ENCODE data around the gene PELI1.
A peak's percentile ranks its signal among the peaks of the same experiment; 100 is the strongest.
"Not testable (repeated sequence)": the region's sequence is repeated elsewhere in the genome, so short reads cannot be mapped to it uniquely, and the experiment has no call there.

PELI1 gene

DNA sequence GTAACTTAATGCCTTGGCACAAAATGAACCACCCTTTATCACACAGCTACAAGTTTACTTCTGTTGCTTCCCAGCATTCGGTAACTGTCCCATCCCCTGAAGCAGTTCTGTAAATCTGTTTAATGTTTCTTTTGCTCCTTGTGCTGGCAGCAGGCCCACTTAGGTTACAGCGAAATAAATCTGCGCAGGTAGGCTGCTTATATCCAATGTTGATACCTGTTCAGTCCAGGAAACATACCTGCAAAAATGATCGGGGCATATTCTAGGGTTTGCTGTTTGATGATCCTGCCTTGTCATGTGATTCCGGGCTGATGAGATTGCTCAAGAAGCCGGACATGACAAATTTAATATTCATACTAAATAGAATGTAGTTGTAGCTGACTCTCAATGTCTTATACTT lies 23.3 kb downstream of the PELI1 start:
- no peak for DNase-seq

DNA sequence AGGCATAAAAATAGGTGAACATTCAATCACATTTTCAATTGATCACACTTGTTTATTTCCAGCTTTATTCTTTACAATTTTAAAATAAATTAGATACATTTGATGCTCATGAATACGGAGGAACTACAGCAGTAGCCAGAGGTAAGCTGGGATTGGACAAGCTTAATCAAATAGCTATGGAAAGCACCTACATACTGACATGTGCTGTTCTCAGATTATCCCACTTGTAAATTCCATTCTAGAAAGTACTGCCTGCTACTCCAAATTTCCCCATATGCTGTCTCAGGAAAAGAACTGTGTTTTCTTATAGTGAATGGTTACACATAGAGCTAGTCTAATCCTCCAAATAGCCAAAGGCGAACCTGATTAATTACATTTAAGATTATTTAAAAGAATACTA lies 24.2 kb downstream of the PELI1 start:
- DNase-seq: no peak

DNA sequence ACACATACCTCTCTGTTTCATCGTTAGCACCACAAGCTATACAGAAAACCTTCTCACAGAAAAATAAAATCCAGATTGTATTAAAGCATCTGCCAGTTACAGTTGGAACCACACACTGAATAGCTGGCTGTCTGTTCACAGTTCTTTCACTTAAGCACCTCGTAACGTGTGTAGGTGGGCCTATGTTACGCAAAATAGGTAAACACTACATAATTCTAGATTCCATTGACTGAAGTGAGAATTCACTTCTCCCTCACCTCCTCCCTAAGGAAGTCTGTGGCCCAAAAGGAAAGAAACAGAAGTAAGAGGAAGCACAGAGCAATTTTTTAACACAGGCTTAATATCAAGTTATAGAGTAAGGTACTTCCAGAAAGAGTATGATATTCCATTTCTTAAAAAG lies 24.9 kb downstream of the PELI1 start:
- DNase-seq: no peak

DNA sequence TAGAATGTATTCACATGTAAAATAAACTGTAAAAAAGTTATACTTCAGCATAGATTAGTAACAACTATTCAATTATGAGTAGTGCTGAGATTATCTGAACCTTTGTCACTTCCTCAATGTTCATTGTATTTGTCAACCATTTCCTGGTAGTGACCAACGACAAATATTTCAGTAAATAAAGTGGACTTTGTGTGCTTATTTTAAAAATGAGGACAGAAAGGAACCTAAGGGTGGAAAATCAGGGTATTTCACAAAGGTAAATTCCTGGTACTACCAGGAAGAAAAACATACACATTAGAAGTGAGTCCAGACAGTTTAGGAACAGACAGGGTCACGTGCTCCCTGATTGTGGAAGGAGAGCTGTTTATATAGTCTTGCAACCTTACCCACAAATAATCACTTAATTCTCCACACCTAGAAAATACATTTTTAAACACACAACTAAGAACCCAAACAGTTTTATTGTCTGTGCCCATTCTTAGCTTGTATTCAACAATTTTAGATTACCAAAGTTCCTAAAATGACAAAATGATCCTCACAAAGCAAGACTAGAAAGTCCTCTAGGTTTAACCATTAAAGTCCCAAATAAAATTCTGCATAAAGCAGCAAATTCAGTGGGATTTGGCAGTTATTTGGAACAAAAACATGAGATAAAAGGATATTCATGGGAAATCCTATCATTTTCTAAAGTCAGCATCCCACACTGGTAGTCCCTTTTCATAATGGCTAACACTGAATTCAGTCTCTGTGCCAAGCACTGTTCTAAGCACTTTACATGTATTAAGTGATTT lies 28.2 kb downstream of the PELI1 start:
- DNase-seq: no peak

DNA sequence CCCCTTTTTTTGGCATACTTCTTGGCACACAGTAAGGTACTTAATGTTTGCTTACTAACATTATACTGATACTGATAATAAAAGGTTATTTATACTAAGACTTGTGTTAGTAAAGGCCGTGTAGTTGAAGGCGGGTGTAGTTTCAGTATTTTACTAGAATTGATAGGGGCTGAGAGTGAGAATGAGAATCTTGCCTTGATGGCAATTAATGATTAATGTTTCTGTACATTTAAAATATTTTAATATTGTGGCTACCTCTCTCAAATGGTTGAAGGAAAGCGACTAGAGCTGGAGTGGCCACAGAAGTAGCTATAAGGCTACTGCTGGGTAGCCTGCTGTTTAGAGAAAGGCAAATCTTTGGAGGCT lies 29.3 kb downstream of the PELI1 start:
- no peak for DNase-seq

DNA sequence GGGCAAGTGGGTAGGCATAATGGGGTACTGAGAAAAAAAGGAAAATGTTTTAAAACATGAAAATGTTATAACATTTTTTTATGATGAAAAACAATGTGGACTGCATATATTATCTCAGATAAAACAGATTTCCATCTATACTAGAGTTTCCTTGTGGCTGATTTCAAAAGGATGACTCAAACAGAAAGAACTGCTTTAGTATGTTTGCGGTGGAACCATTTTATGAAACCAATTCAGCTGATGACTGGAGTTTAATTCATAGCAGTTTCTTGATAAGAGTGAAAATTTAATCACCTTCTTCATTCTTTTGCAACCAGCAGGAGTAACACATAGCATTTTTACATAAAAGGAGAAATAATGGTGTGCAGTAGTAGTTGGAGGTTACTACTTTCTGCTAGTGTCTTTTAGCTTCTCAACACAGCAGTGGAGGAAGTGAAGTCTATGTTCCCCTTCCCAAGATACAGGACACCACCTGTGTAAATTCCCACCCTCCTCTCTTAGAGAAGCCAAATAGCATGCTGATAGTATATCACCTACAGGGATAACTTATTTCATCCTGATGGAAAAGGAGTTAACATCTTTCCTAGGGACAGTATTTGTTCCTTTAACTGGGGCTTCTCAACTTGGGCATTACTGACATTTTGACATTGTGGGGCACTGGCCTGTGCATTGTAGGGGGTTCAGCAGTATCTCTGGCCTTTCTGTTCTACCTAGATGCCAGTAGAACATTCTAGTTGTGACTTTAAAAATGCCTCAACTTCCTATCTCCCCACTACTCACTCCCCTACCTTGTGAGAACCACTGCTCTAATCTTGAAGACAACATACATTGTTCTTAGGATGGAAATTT lies 29.9 kb downstream of the PELI1 start:
- no peak for DNase-seq

DNA sequence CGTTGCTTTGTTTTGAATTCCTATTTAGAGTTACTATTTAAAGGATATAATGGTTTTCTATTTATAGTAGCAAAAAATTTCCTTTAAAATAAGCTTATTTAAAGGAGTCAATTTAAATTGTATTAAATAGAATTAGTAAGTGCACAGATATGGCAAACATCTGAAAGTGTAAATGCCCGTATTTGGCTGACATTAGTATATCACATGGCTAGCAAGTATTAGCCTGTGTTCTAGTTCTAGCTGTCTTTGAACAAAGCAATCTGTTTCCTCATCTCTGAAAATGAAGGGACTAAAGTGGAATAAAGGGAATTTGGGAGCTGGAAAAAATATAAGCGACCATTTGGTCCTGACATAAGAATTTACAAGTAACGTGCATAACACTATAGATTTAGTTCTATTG lies 32.2 kb downstream of the PELI1 start:
- no peak for DNase-seq

DNA sequence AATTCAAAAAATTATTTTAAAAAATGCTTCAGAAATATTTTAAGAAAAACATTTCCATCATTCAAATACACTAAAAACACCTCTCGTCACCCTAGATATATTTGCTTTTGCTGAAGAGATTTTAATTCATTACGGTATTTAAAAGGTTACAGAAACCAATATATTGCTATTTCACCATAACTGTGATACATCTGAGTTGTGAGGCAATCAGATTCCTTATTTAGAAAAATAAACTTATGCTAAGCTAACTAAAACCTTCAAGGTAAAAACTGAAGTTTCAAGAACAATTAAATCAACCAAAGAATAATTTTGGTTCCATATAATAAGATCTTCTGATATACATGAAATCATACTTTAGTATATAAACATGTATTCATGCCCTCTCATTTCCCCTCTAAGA lies 32.8 kb downstream of the PELI1 start:
- no peak for DNase-seq

DNA sequence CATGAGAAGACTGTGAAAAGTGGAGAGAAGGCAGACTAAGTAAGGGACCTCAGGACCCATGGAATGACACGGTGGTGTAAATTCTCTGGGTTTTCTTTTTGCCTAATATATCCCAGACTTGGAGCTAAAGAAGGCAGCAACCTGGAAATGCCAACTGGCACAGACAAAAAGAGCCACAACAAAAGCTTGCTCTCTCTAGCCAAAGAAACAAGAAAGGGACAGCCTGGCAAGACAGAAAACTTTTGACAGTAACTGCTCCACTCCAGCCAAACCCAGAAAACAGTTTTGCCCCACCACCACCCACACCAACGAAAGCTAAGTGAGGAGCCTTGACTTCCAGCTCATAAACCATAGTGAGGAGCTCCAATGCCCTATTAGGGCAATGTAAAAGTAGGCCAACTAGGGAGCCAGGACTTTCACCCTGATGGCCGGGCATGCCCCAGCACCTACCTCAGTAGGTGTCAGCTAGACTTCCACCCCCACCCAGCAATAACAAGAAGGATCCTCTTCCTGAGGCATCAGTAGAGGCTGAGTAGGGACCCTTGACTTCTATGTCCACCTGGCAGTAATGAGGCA lies 35.5 kb downstream of the PELI1 start:
- no peak for DNase-seq

DNA sequence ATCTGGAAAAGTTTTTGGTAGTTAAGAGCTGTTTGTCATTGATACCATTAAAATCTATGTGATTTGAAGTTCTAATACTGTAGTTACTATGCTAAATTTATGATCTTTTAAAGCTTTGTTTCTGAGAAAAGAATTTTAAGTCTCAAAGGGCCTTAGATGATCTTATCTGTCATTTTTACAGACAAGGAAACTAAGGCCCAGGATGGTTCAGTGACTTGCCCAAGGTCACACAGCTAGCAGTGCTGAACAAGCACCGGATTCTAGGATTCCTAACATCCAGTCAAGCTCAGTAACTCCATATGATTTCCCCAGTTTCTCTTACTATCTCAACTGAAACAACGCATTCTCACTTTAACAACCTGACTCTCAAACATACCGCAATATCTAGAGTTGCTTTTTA lies 37.7 kb downstream of the PELI1 start:
- DNase-seq: no peak

DNA sequence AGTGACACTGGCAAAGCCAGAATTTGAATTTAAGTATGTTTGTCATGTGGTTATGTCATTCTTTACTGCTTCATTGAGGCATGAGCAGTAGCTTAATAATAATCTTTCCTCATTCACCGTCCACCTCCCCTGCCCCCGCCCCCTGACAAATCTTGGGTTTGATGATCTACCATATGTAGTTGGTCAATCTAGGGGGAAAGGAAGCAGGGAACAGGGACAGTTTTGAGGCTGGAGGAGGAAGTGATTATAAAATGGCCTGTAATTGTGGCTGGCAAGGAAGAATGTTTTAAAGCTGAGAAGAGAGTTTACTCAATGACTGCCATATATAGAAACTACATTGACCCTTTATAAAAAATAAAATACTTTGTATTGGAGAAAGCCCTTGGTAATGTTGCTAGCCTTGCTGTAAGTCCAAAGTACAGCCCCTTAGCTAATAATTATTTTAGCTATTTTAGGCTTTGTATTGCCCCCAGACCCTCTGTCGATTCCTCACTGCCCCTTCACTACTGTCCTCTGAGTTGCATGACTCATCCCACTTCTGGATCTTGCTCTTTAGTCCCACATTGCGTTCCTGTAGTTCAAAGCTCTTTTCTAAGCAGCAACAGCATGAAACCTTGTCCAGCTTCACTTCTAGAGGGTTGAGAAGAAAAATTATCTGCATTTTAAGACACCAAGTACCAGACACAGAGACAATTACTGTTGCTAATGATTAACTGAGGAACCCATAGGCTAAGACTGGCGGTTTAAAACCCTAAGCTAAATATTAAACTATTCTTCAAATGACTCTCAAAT lies 38.4 kb downstream of the PELI1 start:
- DNase-seq: no peak

DNA sequence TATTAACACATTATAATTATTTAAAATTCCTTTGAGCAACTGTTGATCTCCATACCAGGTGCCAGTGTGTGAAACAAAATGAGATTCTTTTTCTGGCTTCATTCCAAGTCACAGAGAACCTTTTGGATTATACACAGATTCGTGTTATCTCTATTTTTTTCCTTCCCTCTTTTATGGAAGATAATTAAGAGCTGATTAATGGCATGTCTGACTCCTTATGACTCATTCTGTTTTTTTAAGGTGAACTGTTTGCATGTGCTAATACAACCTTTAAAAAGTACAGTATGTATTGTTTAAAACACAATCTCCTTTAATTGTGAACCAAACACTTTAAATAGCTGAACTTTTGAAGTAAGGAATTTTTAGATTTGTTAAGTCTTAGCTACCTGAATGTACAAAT lies 39.3 kb downstream of the PELI1 start:
- DNase-seq: peak; percentile 54

DNA sequence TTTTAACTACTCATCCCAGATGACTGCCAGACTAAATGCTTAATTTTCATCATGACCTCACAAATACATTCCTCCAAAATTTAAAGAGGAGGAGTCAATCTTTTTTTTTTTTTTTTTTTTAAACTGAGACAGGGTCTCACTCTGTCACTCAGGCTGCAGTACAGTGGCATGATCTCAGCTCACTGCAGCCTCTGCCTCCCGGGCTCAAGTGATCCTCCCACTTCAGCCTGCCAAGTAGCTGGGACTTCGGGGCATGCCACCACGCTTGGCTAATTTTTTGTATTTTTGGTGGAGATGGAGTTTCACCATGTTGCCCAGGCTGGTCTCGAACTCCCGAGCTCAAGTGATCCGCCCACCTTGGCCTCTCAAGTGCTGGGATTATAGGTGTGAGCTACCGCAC lies 41.5 kb downstream of the PELI1 start:
- DNase-seq: not testable (repeated sequence)

DNA sequence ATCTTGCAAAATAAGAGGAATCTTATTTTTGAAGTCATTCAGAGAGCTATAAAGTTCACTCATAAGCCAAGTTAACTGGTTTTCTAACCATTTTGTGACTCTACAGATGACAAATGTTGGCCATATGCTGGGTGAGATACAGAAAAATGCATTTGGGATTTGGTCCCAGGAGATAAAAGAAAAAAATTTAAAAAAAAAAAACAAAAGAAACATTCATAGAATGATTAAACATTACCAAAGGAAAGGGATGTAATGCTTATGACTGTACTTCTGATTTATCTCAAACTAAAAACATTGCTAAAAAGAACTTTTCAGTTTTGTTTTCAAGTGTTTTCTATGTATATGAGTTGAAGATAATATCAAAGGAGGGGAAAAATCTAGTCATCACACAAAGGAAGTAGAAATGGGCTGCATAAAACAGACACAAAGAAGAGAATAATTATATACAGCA lies 43.1 kb downstream of the PELI1 start:
- DNase-seq: no peak

DNA sequence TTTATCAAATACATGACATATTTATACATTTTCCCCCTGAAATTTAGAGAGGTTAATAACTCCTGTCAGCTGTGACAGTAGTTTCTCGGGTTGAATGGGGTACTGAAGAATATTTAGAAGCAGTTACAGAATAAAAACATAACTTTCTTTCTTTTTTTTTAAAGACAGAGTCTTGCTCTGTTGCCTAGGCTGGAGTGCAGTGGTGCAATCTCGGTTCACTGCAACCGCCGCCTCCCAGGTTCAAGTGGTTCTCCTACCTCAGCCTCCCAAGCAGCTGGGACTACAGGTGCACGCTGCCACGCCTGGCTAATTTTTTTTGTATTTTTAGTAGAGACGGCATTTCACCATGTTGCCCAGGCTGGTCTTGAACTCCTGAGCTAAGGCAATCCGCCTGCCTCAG lies 43.6 kb downstream of the PELI1 start:
- DNase-seq: not testable (repeated sequence)

DNA sequence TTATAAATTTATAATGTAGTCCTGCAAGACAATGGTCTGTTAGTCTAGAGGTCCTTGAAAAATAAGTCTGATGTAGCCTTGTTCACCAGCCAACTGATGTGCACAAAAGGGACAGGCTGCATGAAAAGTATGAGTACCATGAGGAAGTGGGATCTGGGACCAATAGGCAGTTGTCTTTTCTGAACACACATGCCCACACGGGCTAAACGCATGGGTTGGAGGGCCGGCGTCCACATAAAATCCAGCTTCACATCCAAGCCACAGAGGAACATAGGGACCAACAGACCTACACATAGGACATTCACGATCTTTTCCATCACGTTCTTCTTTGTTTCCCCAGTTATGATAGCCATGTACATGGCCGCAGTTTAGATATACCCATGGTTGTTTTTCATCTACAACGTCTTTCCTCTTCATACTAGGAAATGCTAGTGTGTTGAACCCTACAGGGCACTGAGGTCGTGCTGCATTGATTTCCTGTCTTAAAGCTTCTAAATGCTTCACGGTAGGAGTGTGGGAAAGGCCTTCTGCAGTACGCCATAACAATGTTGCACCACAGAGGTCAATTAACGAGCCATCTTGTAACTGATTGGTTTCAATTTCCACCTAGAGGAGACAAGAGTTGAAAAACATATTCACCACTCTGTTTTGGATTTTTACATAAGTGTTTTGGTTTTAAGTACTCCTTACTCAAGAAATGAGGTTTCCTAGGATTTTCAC lies 49.4 kb downstream of the PELI1 start:
- DNase-seq: no peak

DNA sequence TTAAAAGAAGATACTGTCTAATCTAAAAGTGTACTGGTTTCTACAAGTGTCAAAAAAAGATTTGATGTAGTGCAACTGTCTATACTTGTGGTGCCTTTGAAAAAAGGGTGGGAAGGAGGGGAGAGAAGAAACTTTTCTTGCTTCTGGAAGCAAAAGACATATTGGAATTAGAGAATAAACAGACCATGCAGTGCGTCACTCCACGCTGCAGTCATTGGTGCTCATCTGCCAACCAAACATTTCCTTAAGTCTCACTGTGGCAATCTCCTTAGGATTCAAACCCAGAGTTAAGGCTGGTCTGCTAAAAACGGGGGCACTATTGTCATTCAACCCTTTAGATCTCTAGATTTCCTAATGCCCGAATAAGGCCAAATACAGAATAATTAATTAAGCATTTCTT lies 50.9 kb downstream of the PELI1 start:
- no peak for DNase-seq

DNA sequence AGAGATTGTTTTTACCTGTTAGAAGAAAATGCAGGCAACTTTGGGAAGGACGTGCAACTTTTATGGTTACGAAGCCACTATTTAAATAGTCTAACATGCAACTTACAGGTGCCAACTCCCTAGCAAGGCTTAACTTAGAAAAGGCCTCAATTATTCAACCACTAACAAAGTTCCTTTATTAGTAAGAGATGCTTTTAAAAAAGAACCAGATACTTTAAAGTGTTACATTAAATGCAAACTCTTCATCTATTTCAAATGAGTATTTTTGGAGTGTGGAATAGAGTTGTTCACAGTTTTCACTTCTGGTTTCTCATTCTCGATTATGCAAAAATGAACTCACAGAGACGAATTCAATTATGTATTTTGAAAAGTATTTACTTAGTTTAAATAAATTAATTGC lies 51.7 kb downstream of the PELI1 start:
- no peak for DNase-seq

DNA sequence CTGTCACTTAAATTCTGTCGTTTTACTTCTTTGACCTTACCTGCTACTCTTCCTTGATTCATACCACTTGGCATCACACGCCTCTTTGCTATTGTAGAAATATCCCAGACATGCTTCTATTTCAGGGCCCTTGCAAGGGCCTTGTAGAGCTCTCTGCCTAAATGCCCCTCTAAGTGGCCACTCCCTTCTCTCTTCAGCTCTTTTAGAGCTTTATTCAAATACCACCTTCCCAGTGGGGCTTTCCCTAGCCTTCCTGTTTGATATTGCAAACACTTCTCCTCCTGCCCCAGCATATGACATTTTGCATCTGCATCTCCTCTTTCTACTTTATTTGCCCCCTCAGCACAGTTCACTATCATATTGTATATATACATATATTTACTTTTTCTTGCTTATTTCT lies 54.0 kb downstream of the PELI1 start:
- DNase-seq: no peak

DNA sequence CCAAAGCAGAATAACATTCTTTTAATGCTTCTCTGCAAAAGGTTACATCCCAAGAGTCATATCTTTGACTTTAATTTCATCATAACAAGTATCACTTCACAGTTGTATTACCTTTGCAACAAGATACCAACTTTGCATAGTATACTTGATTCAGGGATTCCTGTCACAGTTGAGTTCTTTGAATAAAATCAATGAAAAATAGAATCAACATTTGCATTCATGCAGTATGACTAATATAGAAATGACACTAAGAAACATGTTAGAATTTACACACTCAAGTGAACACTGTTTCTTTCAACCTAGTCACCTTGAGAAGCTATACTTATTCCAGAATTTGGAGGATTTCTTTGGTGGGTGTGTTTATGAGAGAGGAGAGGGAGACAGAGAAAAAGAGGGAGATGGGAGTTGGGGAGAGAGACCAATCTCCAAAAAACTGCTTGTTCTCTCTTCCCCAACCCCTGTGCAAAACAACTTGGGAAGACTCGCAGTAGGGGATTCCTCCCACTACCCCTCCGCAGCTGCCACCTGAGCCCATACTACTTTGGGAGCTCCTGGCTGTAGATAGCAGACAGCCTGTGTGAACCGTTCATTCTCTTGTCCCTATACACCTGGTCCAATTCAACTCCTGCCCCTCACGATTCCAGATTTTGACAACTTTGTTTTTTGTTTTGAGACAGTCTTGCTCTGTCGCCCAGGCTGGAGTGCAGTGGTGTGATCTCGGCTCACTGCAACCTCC lies 57.7 kb downstream of the PELI1 start:
- DNase-seq: no peak

DNA sequence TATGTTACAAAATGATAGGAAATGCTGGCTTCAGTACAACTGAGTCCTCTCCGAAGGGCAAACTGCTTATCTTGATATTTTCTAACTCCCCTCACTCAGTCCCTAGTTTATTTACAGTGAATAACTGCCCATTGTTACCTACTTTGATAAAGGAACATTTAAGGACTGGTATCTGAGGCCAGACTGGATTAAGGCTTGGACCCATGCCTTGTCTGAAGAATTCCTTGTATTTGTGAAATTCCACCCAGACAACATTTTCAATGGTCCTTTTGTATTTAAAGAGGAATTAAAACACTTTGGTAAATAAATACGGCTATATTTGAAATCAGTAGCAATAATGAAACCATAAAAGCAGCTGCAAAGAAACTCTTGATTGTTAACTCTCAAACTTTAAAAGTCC lies 58.3 kb downstream of the PELI1 start:
- DNase-seq: no peak

DNA sequence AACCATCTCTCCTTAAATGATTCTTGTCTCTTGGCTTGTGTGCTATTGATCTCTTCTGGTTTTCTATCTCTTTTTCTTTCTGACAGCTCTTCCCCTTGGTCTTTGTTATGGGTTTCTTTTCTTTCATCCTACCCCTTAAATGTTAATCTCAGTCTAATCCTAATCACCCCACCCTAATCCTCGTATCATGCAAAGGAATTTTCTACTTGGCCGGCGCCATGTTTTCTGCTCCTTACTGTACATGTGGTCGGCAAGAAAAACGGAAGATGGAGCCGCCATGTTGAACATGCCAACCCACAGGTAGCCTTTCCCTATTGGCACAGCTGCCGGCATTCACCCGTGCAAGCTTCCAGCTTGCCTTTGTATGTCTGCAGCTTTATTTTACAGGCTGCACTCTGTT lies 63.2 kb downstream of the PELI1 start:
- DNase-seq: no peak
